HepG2 (cell line): ENCODE results near the gene ECHS1. TPM values are rescaled to one million over a fixed set of nuclear protein-coding genes. Genes with fewer than 3 reads are reported as not detected.

Experiments
- ATAC-seq: fragments of 200-7000 bp; cut with Tn5 transposase; 3 replicates; pipeline ENCODE4 v1.9.1; 2020; ENCODE audit warnings: mild to moderate bottlenecking, moderate library complexity
- BruUV-seq: library from RNA; stranded (reverse); fragments of 400-500 nt; replicated peaks from 2 replicates; lab custom pipeline; 2021; lab: Mats Ljungman, UMichigan
- CTCF ChIA-PET: fragments of 300-600 bp; formaldehyde crosslinking; extraction: SDS; loops from one replicate; lab custom pipeline; 2021; ENCODE audit warnings: low total read pairs, inconsistent platforms, low intra/inter-chr PET ratio; lab: Yijun Ruan, JAX
- POLR2A ChIA-PET: fragments of 350-600 bp; sonication (Branson Sonifier 250); formaldehyde crosslinking; loops from one replicate; lab custom pipeline; 2020; ENCODE audit warnings: antibody characterized with exemption, inconsistent platforms; lab: Yijun Ruan, JAX
- DNase-seq: peaks from one replicate; pipeline ENCODE4 v3.0.0-alpha.2; 2015; ENCODE audit warnings: low spot score
- FAIRE-seq: peaks from 3 replicates; lab custom pipeline; 2011; peaks lifted over from hg19 to GRCh38; lab: Jason Lieb, UNC
- H2AFZ ChIP-seq: one replicate; pipeline ENCODE4 v1.6.1; 2011; ENCODE audit warnings: low read length, inconsistent platforms
- H3K27ac ChIP-seq: fragments of 300-600 bp; 3 replicates; pipeline ENCODE4 v1.8.0; 2011; ENCODE audit warnings: mixed run types, mild to moderate bottlenecking, mixed read lengths, low read length, inconsistent platforms; ENCODE audit not compliant: insufficient read depth; ENCODE audit errors: extremely low read length
- H3K27me3 ChIP-seq, 2 experiments: fragments of 200-600 bp in 1 of 2; 2 replicates in 1 of 2; 3 replicates in 1 of 2; pipeline versions ENCODE4 v1.6.0 to v1.8.0; 2011; ENCODE audit warnings: low read length in 2 of 2, mild to moderate bottlenecking in 2 of 2, moderate library complexity in 2 of 2, inconsistent platforms in 1 of 2; ENCODE audit not compliant: insufficient read depth in 2 of 2, control insufficient read depth in 1 of 2
- H3K36me3 ChIP-seq, 2 experiments: fragments of 200-600 bp in 1 of 2; replicated peaks in 1 of 2; 2 replicates in 1 of 2; 3 replicates in 1 of 2; pipeline versions ENCODE4 v1.5.1 to v1.8.0; 2011; ENCODE audit warnings: low read length in 2 of 2, inconsistent platforms in 1 of 2; ENCODE audit not compliant: insufficient read depth in 2 of 2, control insufficient read depth in 1 of 2
- H3K4me1 ChIP-seq: 2 replicates; pipeline ENCODE4 v1.5.1; 2012; ENCODE audit warnings: low read length, inconsistent platforms; ENCODE audit not compliant: insufficient read depth
- H3K4me2 ChIP-seq: 2 replicates; pipeline ENCODE4 v1.6.0; 2011; ENCODE audit warnings: low read depth, low read length, inconsistent platforms
- H3K4me3 ChIP-seq, 3 experiments: fragments of 200-600 bp in 1 of 3; sonication (generic), shearing (Covaris generic) in 1 of 3; replicated peaks in 1 of 3; 2 replicates each; pipeline ENCODE4 v1.5.1; 2011 to 2016; ENCODE audit warnings: low read length in 3 of 3, inconsistent platforms in 2 of 3, low read depth in 2 of 3, mild to moderate bottlenecking in 2 of 3, control low read depth in 1 of 3, mixed read lengths in 1 of 3; ENCODE audit not compliant: insufficient read depth in 1 of 3
- H3K79me2 ChIP-seq: one replicate; pipeline ENCODE4 v1.6.1; 2011; ENCODE audit warnings: low read length, inconsistent platforms; ENCODE audit not compliant: insufficient read depth
- H3K9ac ChIP-seq: 2 replicates; pipeline ENCODE4 v1.6.0; 2011; ENCODE audit warnings: mild to moderate bottlenecking, low read depth, low read length, inconsistent platforms; ENCODE audit not compliant: insufficient read depth
- H3K9me3 ChIP-seq: 2 replicates; pipeline ENCODE4 v1.5.1; 2012; ENCODE audit warnings: mild to moderate bottlenecking, low read length
- H4K20me1 ChIP-seq: 2 replicates; pipeline ENCODE4 v1.6.0; 2011; ENCODE audit warnings: inconsistent platforms, mild to moderate bottlenecking, low read length, moderate library complexity; ENCODE audit not compliant: insufficient read depth
- DNMT3B ChIP-seq: conservative IDR thresholded peaks from 2 replicates; pipeline ENCODE4 v1.6.1; 2016; ENCODE audit warnings: missing biosample characterization, control low read depth
- FIP1L1 ChIP-seq: fragments of 200-400 bp; formaldehyde crosslinking; IDR thresholded peaks from 2 replicates; pipeline ENCODE4 v1.6.1; 2018; ENCODE audit warnings: low read depth, mild to moderate bottlenecking, low read length, moderate library complexity, borderline replicate concordance; ENCODE audit not compliant: insufficient read depth
- KAT7 ChIP-seq: IDR thresholded peaks from 2 replicates; pipeline ENCODE4 v1.6.1; 2018; ENCODE audit warnings: borderline replicate concordance, missing compliant biosample characterization
- MAZ ChIP-seq, 2 experiments: sonication (generic) in 1 of 2; formaldehyde crosslinking in 1 of 2; IDR thresholded peaks; 2 replicates each; pipeline versions ENCODE4 v1.5.0 to v1.6.1; 2012 to 2020; ENCODE audit warnings: low read depth in 2 of 2, mild to moderate bottlenecking in 2 of 2, borderline replicate concordance in 1 of 2, improper control_type of control experiment in 1 of 2, low read length in 1 of 2, missing genetic modification reagents in 1 of 2, moderate library complexity in 1 of 2
- ZNF30 ChIP-seq: sonication (generic); formaldehyde crosslinking; IDR thresholded peaks from 2 replicates; pipeline ENCODE4 v1.5.0; 2020; ENCODE audit warnings: mild to moderate bottlenecking, missing genetic modification reagents
- ZNF343 ChIP-seq: sonication (generic); formaldehyde crosslinking; IDR thresholded peaks from 2 replicates; pipeline ENCODE4 v1.4.0; 2020; ENCODE audit warnings: mild to moderate bottlenecking, missing genetic modification reagents
- ZNF510 ChIP-seq: sonication (generic); formaldehyde crosslinking; IDR thresholded peaks from 2 replicates; pipeline ENCODE4 v1.4.0; 2020; ENCODE audit warnings: low read depth, mild to moderate bottlenecking, missing genetic modification reagents
- ZNF746 ChIP-seq: sonication (generic); formaldehyde crosslinking; IDR thresholded peaks from 2 replicates; pipeline ENCODE4 v1.8.0; 2022; ENCODE audit warnings: mild to moderate bottlenecking, missing genetic modification reagents
- ZNF773 ChIP-seq: sonication (generic); formaldehyde crosslinking; IDR thresholded peaks from 2 replicates; pipeline ENCODE4 v1.4.0; 2020; ENCODE audit warnings: missing genetic modification reagents, borderline replicate concordance
- ZNF841 ChIP-seq: sonication (generic); formaldehyde crosslinking; IDR thresholded peaks from 2 replicates; pipeline ENCODE4 v1.8.1; 2023; ENCODE audit warnings: missing genetic modification reagents, borderline replicate concordance
- WGBS: methylation state at CpG from one replicate; pipeline ENCODE4 v1.1.6; 2017; ENCODE audit warnings: low lambda C conversion rate; 5-methylcytosine and 5-hydroxymethylcytosine counted together
- in situ Hi-C: cut with HindIII; loops from 2 replicates; pipeline ENCODE4 v1.10.0; 2017; ENCODE audit warnings: low pct_unique_long_range_greater_than_20kb; ENCODE audit not compliant: extremely low pct_ligation_motif_present
- intact Hi-C: fragments of 100-400 bp; cut with micrococcal nuclease; formaldehyde crosslinking; loops from one replicate; pipeline ENCODE4 v1.10.0; 2022; ENCODE audit not compliant: unreplicated experiment
- polyA plus RNA-seq, 8 experiments: library from polyadenylated mRNA; depleted of rRNA in 3 of 8; stranded (reverse) in 7 of 8; unstranded in 1 of 8; fragments of >200 nt; fragmentation: Illumina TruSeq in 4 of 8; extraction: Trizol in 4 of 8; gene quantifications; 2 replicates each; pipeline versions ENCODE4 v1.2.1 to v1.2.3, GENCODE V29; 2011 to 2016; ENCODE audit warnings: low read depth in 4 of 8, missing spikeins in 1 of 8, mixed read lengths in 1 of 8; ENCODE audit not compliant: insufficient read depth in 1 of 8
- total RNA-seq, 5 experiments: library from RNA; depleted of rRNA; stranded (reverse); fragments of >200 nt; fragmentation: Illumina TruSeq; extraction: Trizol; gene quantifications; 2 replicates each; pipeline ENCODE4 v1.2.3, GENCODE V29; 2016; ENCODE audit warnings: low read depth in 1 of 5
- TF ChIP-seq, protein P1 (sequence below): IDR thresholded peaks from 2 replicates; pipeline ENCODE4 v1.6.1; 2016; ENCODE audit warnings: missing compliant biosample characterization, missing genetic modification reagents, borderline replicate concordance

Gene ECHS1
- total and polyA plus RNA-seq, 2 of the 13 experiments (the other 11 are each of a cell fraction or from before 2014, with no cell fraction given) = 32.7 to 195 TPM

- DNase-seq (no peak), ATAC-seq (no peak), FAIRE-seq (no peak)
- Histone ChIP-seq H4K20me1 (no peaks in the 10 kb centered on the region), H3K4me1 (peaks cover 18% of the 10 kb centered on the region), H3K9ac (no peak overlapping the region), H3K79me2 (peaks cover 5% of the 10 kb centered on the region), H3K4me2 (no peak overlapping the region), H3K36me3 (peaks cover 29 to 49% of the 10 kb centered on the region in 2 experiments), H3K9me3 (no peaks in the 10 kb centered on the region), H3K27ac (no peak overlapping the region), H2AFZ (no peak overlapping the region), H3K4me3 (no peak overlapping the region), H3K27me3 (no peaks in the 10 kb centered on the region)
- TF ChIP-seq ZNF343 (no peak), KAT7 (CRISPR knock-in tag) (no peak), ZNF773 (CRISPR knock-in tag) (no peak), ZNF746 (CRISPR knock-in tag) (no peak), FIP1L1 (no peak), ZNF510 (CRISPR knock-in tag) (no peak), ZNF841 (CRISPR knock-in tag) (no peak), MAZ (IDR thresholded peaks at IDR 0.05; ENCODE audit: borderline replicate concordance, low read depth, low read length) (no peak), MAZ (CRISPR knock-in tag; IDR thresholded peaks at IDR 0.05; ENCODE audit: low read depth) (no peak), DNMT3B (CRISPR knock-in tag) (no peak), ZNF30 (CRISPR knock-in tag) (no peak)
- TF ChIP-seq, protein P1, sequence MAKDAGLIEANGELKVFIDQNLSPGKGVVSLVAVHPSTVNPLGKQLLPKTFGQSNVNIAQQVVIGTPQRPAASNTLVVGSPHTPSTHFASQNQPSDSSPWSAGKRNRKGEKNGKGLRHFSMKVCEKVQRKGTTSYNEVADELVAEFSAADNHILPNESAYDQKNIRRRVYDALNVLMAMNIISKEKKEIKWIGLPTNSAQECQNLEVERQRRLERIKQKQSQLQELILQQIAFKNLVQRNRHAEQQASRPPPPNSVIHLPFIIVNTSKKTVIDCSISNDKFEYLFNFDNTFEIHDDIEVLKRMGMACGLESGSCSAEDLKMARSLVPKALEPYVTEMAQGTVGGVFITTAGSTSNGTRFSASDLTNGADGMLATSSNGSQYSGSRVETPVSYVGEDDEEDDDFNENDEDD (CRISPR knock-in tag) = no peak
- intact Hi-C loops (loop anchor here (10.0 kb wide), 1 partner anchor 45 kb away; no protein-coding TSS in a partner anchor), in situ Hi-C loops (no loop called here)
- ChIA-PET CTCF (no interaction called here), POLR2A (interaction anchor here (4.5 kb wide), 1 partner anchor 11 kb away, joined by 55 read pairs; the partner anchor contains the start of gene FUOM)
- WGBS = 98% methylated on average over 22 of the region's 24 CpGs
- TSS peak; percentile 47 for BruUV-seq
Observed at GRCh38 chr10:133370030-133370786, 2.9 kb downstream of the ECHS1 start.
